K562 (cell line): Measurements from ENCODE around the gene BNIPL. TPM values are rescaled to one million over a fixed set of nuclear protein-coding genes. Genes with fewer than 3 reads are reported as not detected.
A peak's percentile ranks its signal among the peaks of the same experiment; 100 is the strongest.

ENCODE experiments used
- BCOR ChIP-seq: fragments of 450-650 bp; IDR thresholded peaks from 2 replicates; pipeline ENCODE4 v1.6.1; 2016
- ESRRA ChIP-seq: fragments of 450-650 bp; IDR thresholded peaks from 2 replicates; pipeline ENCODE4 v1.6.1; 2014; ENCODE audit warnings: low read depth, mild to moderate bottlenecking, moderate library complexity, borderline replicate concordance
- HNRNPK ChIP-seq: fragments of 200-400 bp; formaldehyde crosslinking; IDR thresholded peaks from one replicate; pipeline ENCODE4 v1.6.1; 2018; ENCODE audit warnings: mild to moderate bottlenecking, low read depth, low read length; ENCODE audit not compliant: poor library complexity, severe bottlenecking
- RCOR1 ChIP-seq, 2 experiments: IDR thresholded peaks; 2 replicates each; pipeline ENCODE4 v1.6.1; 2012; ENCODE audit warnings: low read depth in 2 of 2, low read length in 2 of 2, borderline replicate concordance in 1 of 2, improper control_type of control experiment in 1 of 2
- TBL1XR1 ChIP-seq, 2 experiments: IDR thresholded peaks; 2 replicates each; pipeline ENCODE4 v1.6.1; 2012; ENCODE audit warnings: improper control_type of control experiment in 2 of 2, low read length in 2 of 2, mild to moderate bottlenecking in 1 of 2
- TCF3 ChIP-seq: sonication (generic); formaldehyde crosslinking; IDR thresholded peaks from 2 replicates; pipeline ENCODE4 v1.4.0; 2020; ENCODE audit warnings: mild to moderate bottlenecking, missing genetic modification reagents
- TGIF2 ChIP-seq: sonication (generic); formaldehyde crosslinking; IDR thresholded peaks from 2 replicates; pipeline ENCODE4 v1.8.1; 2022; ENCODE audit warnings: mild to moderate bottlenecking, missing genetic modification reagents, moderate library complexity
- THRAP3 ChIP-seq: fragments of 450-650 bp; IDR thresholded peaks from 2 replicates; pipeline ENCODE4 v1.6.1; 2016; ENCODE audit warnings: mild to moderate bottlenecking, inconsistent platforms, borderline replicate concordance
- ZC3H4 ChIP-seq: sonication (generic); formaldehyde crosslinking; IDR thresholded peaks from 2 replicates; pipeline ENCODE4 v1.9.0; 2021; ENCODE audit warnings: missing genetic modification reagents, borderline replicate concordance
- ZNF239 ChIP-seq: fragments of 250-450 bp; sonication (Bioruptor Pico); IDR thresholded peaks from 2 replicates; pipeline ENCODE4 v1.4.0; 2020; ENCODE audit warnings: mild to moderate bottlenecking
- ZNF589 ChIP-seq: fragments of 200-800 bp; sonication (Bioruptor generic); IDR thresholded peaks from 2 replicates; pipeline ENCODE4 v1.6.1; 2016; ENCODE audit warnings: low read depth, missing genetic modification characterization, missing compliant biosample characterization
- ZNF79 ChIP-seq: fragments of 250-450 bp; sonication (Bioruptor Pico); IDR thresholded peaks from 2 replicates; pipeline ENCODE4 v1.4.0; 2020; ENCODE audit warnings: low read depth, mild to moderate bottlenecking, moderate library complexity
- polyA plus RNA-seq, 8 experiments: library from polyadenylated mRNA; depleted of rRNA in 4 of 8; stranded (reverse) in 5 of 8; unstranded in 3 of 8; fragments of >200 nt; fragmentation: Nextera tagmentation in 2 of 8; fragmentation: Illumina TruSeq in 1 of 8; extraction: Ambion mirVana in 2 of 8; extraction: Trizol in 1 of 8; gene quantifications; 2 replicates each; pipeline versions ENCODE4 v1.2.1 to v1.2.3, GENCODE V29; 2011 to 2014; ENCODE audit warnings: inconsistent platforms in 1 of 8, missing spikeins in 1 of 8
- total RNA-seq, 7 experiments: library from RNA; depleted of rRNA in 6 of 7; stranded (reverse); fragments of >200 nt in 6 of 7; fragmentation: Illumina TruSeq in 2 of 7; extraction: Trizol in 2 of 7; gene quantifications; 2 replicates each; pipeline versions ENCODE4 v1.2.1 to v1.2.3, GENCODE V29; 2011 to 2021; ENCODE audit warnings: low replicate concordance in 1 of 7
- TF ChIP-seq, protein P1 (sequence below): fragments of 450-650 bp; IDR thresholded peaks from 2 replicates; pipeline ENCODE4 v1.6.1; 2016; ENCODE audit warnings: missing biosample characterization, missing genetic modification characterization
- TF ChIP-seq, protein P2 (sequence below): fragments of 450-650 bp; IDR thresholded peaks from one replicate; pipeline ENCODE4 v1.6.1; 2018; ENCODE audit warnings: mild to moderate bottlenecking, moderate library complexity; ENCODE audit not compliant: partially characterized antibody
- TF ChIP-seq, protein P3 (sequence below): fragments of 250-450 bp; sonication (Bioruptor Pico); IDR thresholded peaks from 2 replicates; pipeline ENCODE4 v1.4.0; 2020; ENCODE audit warnings: mild to moderate bottlenecking, moderate library complexity
- TF ChIP-seq, protein P4 (sequence below): fragments of 250-450 bp; sonication (Bioruptor Pico); IDR thresholded peaks from 2 replicates; pipeline ENCODE4 v1.5.1; 2021; ENCODE audit warnings: mild to moderate bottlenecking
- TF ChIP-seq, protein P5 (sequence below), 2 experiments: fragments of 450-650 bp; conservative IDR thresholded peaks; 2 replicates each; pipeline ENCODE4 v1.6.1; 2017; ENCODE audit warnings: mild to moderate bottlenecking in 2 of 2, moderate library complexity in 2 of 2
- TF ChIP-seq, protein P6 (sequence below): fragments of 450-650 bp; IDR thresholded peaks from 2 replicates; pipeline ENCODE4 v1.6.1; 2016

Gene BNIPL
- total and polyA plus RNA-seq, 9 of the 15 experiments (the other 6 are each of a cell fraction or from before 2014, with no cell fraction given): 0.08 to 1.4 (median 0.68) TPM

DNA sequence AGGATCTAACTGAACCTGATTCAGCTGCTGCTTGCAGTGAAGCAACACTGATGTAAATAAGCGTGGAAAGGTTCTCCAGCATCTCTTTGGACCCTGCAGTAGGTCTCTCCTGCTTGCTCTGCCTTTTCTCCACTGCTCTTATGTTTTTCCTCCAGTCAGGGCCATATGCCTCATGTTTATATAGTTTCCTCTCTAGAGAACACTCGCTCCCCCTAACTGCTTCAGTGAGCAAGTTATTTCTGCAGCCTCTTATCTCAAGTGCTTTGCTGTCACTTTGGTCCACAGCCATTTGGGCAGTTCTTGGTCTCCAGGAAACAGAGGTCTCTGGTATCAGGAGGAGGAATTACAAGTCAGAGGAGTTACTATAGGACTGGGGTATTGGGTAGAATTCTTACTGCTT, 22.9 kb upstream of the BNIPL start (continued):
- TF ChIP-seq, protein P1, sequence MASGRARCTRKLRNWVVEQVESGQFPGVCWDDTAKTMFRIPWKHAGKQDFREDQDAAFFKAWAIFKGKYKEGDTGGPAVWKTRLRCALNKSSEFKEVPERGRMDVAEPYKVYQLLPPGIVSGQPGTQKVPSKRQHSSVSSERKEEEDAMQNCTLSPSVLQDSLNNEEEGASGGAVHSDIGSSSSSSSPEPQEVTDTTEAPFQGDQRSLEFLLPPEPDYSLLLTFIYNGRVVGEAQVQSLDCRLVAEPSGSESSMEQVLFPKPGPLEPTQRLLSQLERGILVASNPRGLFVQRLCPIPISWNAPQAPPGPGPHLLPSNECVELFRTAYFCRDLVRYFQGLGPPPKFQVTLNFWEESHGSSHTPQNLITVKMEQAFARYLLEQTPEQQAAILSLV: no peak
- TF ChIP-seq RCOR1 (IDR thresholded peaks at IDR 0.05; ENCODE audit: borderline replicate concordance in 1 of 2, low read depth in 2 of 2, low read length in 2 of 2) (peak in 1 of 2 experiments; percentile 43; a peak in 1 of 4 replicates), ZNF239 (CRISPR knock-in tag) (no peak), ESRRA (no peak), ZC3H4 (no peak), TBL1XR1 (IDR thresholded peaks at IDR 0.05; ENCODE audit: low read length in 2 of 2) (no peak), ZNF79 (CRISPR knock-in tag) (no peak), BCOR (no peak), THRAP3 (no peak), HNRNPK (no peak), TCF3 (peak; percentile 32; the same call in 1 of the 2 replicates), ZNF589 (CRISPR knock-in tag) (no peak), TGIF2 (CRISPR knock-in tag) (no peak)
- TF ChIP-seq, protein P2, sequence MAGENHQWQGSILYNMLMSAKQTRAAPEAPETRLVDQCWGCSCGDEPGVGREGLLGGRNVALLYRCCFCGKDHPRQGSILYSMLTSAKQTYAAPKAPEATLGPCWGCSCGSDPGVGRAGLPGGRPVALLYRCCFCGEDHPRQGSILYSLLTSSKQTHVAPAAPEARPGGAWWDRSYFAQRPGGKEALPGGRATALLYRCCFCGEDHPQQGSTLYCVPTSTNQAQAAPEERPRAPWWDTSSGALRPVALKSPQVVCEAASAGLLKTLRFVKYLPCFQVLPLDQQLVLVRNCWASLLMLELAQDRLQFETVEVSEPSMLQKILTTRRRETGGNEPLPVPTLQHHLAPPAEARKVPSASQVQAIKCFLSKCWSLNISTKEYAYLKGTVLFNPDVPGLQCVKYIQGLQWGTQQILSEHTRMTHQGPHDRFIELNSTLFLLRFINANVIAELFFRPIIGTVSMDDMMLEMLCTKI: no peak
- TF ChIP-seq, protein P3, sequence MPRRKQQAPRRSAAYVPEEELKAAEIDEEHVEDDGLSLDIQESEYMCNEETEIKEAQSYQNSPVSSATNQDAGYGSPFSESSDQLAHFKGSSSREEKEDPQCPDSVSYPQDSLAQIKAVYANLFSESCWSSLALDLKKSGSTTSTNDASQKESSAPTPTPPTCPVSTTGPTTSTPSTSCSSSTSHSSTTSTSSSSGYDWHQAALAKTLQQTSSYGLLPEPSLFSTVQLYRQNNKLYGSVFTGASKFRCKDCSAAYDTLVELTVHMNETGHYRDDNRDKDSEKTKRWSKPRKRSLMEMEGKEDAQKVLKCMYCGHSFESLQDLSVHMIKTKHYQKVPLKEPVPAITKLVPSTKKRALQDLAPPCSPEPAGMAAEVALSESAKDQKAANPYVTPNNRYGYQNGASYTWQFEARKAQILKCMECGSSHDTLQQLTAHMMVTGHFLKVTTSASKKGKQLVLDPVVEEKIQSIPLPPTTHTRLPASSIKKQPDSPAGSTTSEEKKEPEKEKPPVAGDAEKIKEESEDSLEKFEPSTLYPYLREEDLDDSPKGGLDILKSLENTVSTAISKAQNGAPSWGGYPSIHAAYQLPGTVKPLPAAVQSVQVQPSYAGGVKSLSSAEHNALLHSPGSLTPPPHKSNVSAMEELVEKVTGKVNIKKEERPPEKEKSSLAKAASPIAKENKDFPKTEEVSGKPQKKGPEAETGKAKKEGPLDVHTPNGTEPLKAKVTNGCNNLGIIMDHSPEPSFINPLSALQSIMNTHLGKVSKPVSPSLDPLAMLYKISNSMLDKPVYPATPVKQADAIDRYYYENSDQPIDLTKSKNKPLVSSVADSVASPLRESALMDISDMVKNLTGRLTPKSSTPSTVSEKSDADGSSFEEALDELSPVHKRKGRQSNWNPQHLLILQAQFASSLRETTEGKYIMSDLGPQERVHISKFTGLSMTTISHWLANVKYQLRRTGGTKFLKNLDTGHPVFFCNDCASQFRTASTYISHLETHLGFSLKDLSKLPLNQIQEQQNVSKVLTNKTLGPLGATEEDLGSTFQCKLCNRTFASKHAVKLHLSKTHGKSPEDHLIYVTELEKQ (CRISPR knock-in tag): no peak
- TF ChIP-seq, protein P4, sequence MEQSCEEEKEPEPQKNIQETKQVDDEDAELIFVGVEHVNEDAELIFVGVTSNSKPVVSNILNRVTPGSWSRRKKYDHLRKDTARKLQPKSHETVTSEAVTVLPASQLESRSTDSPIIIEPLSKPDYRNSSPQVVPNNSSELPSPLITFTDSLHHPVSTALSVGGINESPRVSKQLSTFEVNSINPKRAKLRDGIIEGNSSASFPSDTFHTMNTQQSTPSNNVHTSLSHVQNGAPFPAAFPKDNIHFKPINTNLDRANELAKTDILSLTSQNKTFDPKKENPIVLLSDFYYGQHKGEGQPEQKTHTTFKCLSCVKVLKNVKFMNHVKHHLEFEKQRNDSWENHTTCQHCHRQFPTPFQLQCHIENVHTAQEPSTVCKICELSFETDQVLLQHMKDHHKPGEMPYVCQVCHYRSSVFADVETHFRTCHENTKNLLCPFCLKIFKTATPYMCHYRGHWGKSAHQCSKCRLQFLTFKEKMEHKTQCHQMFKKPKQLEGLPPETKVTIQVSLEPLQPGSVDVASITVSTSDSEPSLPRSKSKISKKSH (CRISPR knock-in tag): no peak
- TF ChIP-seq, protein P5, sequence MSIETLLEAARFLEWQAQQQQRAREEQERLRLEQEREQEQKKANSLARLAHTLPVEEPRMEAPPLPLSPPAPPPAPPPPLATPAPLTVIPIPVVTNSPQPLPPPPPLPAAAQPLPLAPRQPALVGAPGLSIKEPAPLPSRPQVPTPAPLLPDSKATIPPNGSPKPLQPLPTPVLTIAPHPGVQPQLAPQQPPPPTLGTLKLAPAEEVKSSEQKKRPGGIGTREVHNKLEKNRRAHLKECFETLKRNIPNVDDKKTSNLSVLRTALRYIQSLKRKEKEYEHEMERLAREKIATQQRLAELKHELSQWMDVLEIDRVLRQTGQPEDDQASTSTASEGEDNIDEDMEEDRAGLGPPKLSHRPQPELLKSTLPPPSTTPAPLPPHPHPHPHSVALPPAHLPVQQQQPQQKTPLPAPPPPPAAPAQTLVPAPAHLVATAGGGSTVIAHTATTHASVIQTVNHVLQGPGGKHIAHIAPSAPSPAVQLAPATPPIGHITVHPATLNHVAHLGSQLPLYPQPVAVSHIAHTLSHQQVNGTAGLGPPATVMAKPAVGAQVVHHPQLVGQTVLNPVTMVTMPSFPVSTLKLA (conservative IDR thresholded peaks at IDR 0.05): peak; percentile 44 to 71; a peak in 3 of 4 replicates
- TF ChIP-seq, protein P6, sequence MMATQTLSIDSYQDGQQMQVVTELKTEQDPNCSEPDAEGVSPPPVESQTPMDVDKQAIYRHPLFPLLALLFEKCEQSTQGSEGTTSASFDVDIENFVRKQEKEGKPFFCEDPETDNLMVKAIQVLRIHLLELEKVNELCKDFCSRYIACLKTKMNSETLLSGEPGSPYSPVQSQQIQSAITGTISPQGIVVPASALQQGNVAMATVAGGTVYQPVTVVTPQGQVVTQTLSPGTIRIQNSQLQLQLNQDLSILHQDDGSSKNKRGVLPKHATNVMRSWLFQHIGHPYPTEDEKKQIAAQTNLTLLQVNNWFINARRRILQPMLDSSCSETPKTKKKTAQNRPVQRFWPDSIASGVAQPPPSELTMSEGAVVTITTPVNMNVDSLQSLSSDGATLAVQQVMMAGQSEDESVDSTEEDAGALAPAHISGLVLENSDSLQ: peak; percentile 53
